Measurements from ENCODE around the gene DNAJC18.
"Not testable (repeated sequence)": the region's sequence is repeated elsewhere in the genome, so short reads cannot be mapped to it uniquely, and the experiment has no call there.

Gene DNAJC18

GRCh38 chr5:139402561-139403158 lies 36.7 kb downstream of the DNAJC18 start:
- DNase-seq = no peak

GRCh38 chr5:139401546-139401945 lies 37.8 kb downstream of the DNAJC18 start:
- no peak for DNase-seq

- no peak for DNase-seq
Measured at GRCh38 chr5:139399501-139400121, 39.7 kb downstream of the DNAJC18 start.

GRCh38 chr5:139397921-139398320 lies 41.4 kb downstream of the DNAJC18 start:
- no peak for DNase-seq

- no peak for DNase-seq
Measured at GRCh38 chr5:139396691-139397090, 42.6 kb downstream of the DNAJC18 start.

DNA sequence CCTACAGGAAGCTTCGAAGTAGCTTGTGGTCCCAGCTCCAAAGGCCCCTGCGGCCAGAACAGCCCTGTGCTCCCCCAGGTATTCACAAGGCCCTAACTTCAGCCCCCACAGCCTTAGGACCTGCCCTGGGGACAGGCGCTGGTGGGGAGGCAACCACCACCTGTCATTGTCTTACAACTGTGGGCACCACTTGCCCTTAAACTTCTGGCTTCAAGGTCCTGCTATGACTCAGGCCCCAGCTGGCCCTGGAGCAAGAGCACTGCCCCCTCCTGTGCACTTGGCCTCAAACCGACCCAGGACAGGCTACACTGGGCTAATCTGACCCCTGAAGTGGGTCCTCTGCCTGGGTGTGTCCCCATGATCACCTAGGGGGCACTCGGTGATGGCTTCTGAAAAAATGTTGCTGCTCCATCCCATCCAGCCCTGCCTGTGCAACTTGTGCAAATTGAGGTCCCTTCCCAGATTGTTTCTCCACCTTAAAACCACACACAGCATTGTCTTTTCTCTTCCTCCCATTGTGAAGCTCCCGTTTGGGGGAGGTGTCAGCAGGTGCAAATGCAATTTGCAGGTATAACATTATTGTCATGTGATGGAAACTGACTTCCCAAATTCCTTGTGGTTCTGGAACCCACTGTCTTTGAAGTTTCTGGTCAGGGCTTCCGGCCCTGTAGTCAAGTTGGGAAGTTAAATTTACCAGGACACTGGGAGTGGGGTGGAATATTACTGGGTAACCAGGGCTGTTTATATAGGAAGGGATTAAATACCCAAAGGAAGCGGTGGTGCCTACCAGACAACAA lies 43.3 kb downstream of the DNAJC18 start:
- no peak for DNase-seq

GRCh38 chr5:139394654-139395566 lies 44.4 kb downstream of the DNAJC18 start, which contains the start of gene PROB1:
Gene PROB1 (minus strand): TSS chr5:139395104. CDS start chr5:139395081, 23 bp downstream.
- DNase-seq = no peak

DNA sequence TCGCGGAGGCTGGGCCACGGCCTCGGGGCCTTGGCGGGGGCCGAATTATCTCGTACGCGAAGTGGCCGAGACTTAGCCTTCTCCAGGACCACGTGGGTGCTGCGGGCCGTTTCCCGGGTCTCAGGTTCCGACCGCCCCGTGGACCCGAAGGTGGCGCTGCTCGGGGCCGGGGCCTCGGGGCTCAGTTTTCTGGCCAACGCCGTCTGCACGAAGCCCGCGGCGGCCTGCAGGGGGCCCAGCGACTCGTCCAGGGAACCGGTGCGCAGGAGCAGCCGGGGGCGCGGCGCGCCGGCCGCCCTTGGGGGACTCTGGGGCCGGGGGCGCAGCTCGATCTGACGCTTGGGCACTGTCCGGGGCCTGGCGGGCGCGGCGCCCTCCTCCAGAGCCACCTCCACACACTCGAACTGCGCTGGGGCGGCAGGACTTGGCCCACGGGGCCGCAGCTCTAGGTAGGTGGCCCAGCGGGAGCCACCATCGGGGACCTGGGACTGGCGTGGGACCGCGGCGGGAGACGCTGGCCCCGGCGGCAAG lies 45.1 kb downstream of the DNAJC18 start:
- peak; percentile 44 for DNase-seq

- no peak for DNase-seq
Measured at GRCh38 chr5:139393497-139394122, 45.7 kb downstream of the DNAJC18 start.

- DNase-seq = peak; percentile 65
Measured at GRCh38 chr5:139392678-139393496, 46.4 kb downstream of the DNAJC18 start.

DNA sequence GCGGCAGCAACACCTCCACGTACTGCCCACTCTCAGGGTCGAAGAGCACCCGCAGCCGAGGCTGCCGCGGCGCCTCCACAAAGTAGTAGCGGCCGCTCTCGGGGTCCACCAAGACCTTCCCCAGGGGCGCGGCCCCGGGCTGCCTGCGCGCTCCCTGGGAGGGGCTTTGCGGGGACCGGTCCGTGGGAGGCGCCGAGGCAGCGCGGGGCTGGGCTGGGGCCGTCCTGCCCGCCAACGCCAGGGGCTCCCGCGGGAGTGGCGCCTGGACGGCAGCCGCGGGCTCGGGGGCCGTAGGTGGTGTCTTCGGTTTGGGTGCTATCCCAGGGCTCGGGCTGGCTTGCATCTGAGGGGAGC lies 47.0 kb downstream of the DNAJC18 start:
- no peak for DNase-seq

DNA sequence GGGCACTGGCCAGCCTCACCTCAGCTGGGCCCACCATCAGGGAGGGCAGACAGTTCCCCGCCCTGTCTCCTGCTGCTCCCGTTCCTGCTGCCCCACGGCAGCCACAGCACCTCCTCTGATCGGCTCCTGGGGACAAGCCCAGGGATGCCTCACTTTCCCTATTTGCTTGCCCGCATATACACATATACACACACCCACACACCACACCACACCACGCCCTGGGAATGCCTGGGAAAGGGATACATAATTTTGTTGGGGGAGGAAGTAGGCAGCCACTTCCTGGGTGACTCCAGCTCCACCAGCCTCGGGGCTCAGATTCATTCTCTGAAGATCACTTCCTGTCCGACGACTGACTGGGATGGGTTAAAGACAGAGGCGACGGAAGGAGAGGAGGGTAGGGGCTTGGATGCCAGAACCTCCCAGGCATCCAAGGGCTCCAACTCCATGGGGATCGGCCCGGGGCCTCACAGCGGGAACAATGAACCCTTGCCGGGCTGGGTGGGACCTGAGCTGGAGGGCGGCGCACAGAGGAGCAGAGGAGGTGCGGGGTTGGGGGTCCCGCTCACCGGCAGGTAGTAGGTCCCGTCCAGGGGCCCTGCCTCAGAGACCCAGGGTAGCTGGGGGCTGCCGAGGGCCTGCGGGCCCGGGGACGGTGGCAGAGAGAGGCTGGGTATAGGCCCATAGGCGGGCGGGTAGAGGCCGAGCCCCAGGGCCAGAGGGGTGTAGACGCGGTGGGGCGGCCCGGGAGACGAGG lies 47.6 kb downstream of the DNAJC18 start:
- DNase-seq = no peak

GRCh38 chr5:139390639-139391569 lies 48.4 kb downstream of the DNAJC18 start:
- no peak for DNase-seq

DNA sequence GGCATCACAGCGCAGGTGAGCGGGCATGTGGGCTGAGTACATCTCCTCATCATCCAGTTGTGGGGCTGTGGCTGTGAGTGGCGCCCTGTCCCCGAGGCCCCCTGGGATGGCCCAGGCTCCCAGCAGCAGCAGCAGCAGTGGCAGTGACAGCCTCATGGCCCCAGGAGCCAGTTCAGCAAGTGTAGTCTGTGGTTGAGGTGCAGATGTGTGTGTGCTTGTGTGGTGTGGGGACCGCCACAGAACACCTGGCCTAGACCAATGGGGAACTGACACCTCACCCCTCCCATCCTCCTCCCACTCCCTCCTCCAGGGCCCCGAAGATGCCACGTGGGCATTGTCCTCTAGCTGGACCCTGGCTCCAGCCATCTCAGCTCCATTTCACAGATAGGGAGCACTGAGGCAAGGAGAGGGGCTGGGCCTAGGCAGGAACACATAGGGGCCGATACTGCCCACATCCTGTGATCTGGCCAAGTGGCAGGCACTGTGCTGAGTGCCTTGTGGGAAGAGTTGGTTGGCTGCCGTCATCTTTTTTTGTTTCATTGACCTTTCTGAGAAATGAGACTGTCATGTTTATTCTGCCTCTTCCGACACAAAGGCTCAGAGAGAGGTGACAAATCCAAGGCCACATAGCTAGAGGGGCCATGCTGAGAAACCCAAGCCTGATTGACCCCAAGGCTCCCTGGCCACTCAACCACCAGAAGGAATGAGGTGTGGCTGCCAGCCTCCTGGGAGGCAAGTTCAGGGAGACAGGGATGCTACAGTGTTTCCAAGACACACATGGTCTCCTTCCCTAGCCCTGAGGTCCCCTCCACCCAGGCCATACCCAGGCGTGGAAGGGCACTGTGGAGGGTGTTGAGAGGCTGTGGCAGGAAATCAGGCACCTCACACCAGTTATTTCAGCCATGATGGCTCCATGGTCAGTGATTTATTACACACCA lies 49.4 kb downstream of the DNAJC18 start, which contains the start of gene MZB1:
Gene MZB1, minus strand, starts transcription at position 213 of the 938 bp plus-strand sequence. Its CDS starts 57 bp downstream, at position 156.
- DNase-seq = peak; percentile 71

GRCh38 chr5:139388198-139388821 lies 51.0 kb downstream of the DNAJC18 start:
- DNase-seq = no peak

- DNase-seq = no peak
Measured at GRCh38 chr5:139387611-139388197, 51.6 kb downstream of the DNAJC18 start.

- not testable (repeated sequence) for DNase-seq
Measured at GRCh38 chr5:139386956-139387355, 52.4 kb downstream of the DNAJC18 start.

All from central memory CD4-positive, alpha-beta T cell (primary cell).